ENCODE results near the gene CHST11. TPM values are rescaled to one million over a fixed set of nuclear protein-coding genes. Genes with fewer than 3 reads are reported as not detected.

The CHST11 gene
- total and polyA plus RNA-seq, 2 of the 4 experiments (the other 2 are of a cell fraction), result 1.4 to 2.7 TPM

DNA sequence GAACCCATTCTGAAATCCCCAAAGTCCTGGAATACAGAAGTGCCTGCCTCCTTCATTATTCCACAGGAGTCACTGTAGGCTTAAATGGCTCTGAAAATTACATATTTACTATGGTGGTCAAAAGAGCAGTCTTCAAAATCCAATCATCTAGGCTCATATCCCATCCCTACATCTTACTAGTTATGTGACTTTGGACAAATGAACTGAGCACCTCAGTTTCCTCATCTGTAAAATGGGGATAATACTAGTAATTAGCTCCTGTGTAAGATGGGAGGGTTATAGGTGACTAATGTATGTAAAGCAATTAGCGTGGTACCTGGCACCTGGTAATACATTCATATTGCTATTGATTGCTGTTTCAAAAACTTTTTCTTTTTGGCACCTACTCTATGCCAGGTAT lies 243.6 kb downstream of the CHST11 start:
- Histone ChIP-seq H3K18ac (ENCODE audit: low read depth, low read length) (no peak overlapping the region), H3K27me3 (ENCODE audit: control insufficient read depth, insufficient read depth, low read length) (peaks cover 2% of the 10 kb centered on the region; the same call in 1 of the 2 replicates), H2BK5ac (ENCODE audit: low read depth, low read length, poor library complexity, severe bottlenecking) (no peak overlapping the region), H3K4me2 (ENCODE audit: low read depth, low read length) (no peak overlapping the region), H3K27ac (ENCODE audit: insufficient read depth, low read length) (no peak overlapping the region), H2AK9ac (replicated peaks; ENCODE audit: low read depth, low read length, poor library complexity) (no peak overlapping the region), H4K8ac (ENCODE audit: low read depth in 2 of 2, low read length in 2 of 2) (no peak overlapping the region), H3K9me1 (ENCODE audit: insufficient read depth, low read length) (0 out of 2 replicates have a peak, but pooled peaks cover under 1% of the 10 kb centered on the region), H2BK20ac (ENCODE audit: low read depth, low read length) (no peak overlapping the region), H3K4me3 (ENCODE audit: insufficient read depth, low read depth, low read length) (no peak overlapping the region), H4K5ac (ENCODE audit: low read depth, low read length) (no peak overlapping the region), H3K9ac (ENCODE audit: low read depth, low read length) (no peak overlapping the region), H3K4ac (ENCODE audit: low read depth, low read length) (no peak overlapping the region), H3K14ac (replicated peaks; ENCODE audit: low read depth, low read length) (no peak overlapping the region), H3K36me3 (ENCODE audit: control insufficient read depth, insufficient read depth, low read length) (no peaks in the 10 kb centered on the region), H2BK120ac (ENCODE audit: low read depth, low read length) (no peak overlapping the region), H3K23ac (ENCODE audit: low read depth, low read length) (no peak overlapping the region), H4K20me1 (ENCODE audit: insufficient read depth, low read length) (no peaks in the 10 kb centered on the region), H2BK15ac (ENCODE audit: low read depth, low read length) (no peak overlapping the region), H3K56ac (ENCODE audit: extremely low read depth, insufficient read depth, low read length) (no peak overlapping the region), H3K4me1 (ENCODE audit: control insufficient read depth, insufficient read depth, low read length) (0 out of 2 replicates have a peak, but pooled peaks cover 2% of the 10 kb centered on the region), H2AK5ac (ENCODE audit: low read depth, low read length) (no peak overlapping the region), H4K91ac (ENCODE audit: insufficient read depth, low read depth, low read length) (no peak overlapping the region), H3K79me1 (ENCODE audit: low read depth in 1 of 2, low read length in 2 of 2) (no peaks in the 10 kb centered on the region), H2AFZ (replicated peaks; ENCODE audit: low read length, poor library complexity) (no peak overlapping the region), H3K9me3 (ENCODE audit: control insufficient read depth, insufficient read depth, low read length) (no peaks in the 10 kb centered on the region)
- DNase-seq (no peak), ATAC-seq (ENCODE audit: low read depth) (no peak)
- POLR2A ChIA-PET (ENCODE audit: unreplicated experiment), result no interaction called here
- no CpG with 5 or more reads among the region's 1 CpG for WGBS, 2 experiments (ENCODE audit: extremely low coverage in 2 of 2, insufficient read length in 1 of 2)
- CTCF ChIA-PET, result no interaction called here
- TF ChIP-seq CHD1 (IDR thresholded peaks at IDR 0.05; ENCODE audit: low read depth, low read length) (no peak), MAFK (IDR thresholded peaks at IDR 0.05; ENCODE audit: low read depth, low read length) (no peak), BHLHE40 (IDR thresholded peaks at IDR 0.05; ENCODE audit: low read depth, low read length) (no peak), CEBPB (IDR thresholded peaks at IDR 0.05; ENCODE audit: low read depth, low read length) (no peak), RAD21 (IDR thresholded peaks at IDR 0.05; ENCODE audit: low read length) (no peak), RCOR1 (IDR thresholded peaks at IDR 0.05; ENCODE audit: insufficient replicate concordance, low read length) (no peak), SMC3 (IDR thresholded peaks at IDR 0.05; ENCODE audit: low read depth, low read length) (no peak)
- TF ChIP-seq, protein P1, sequence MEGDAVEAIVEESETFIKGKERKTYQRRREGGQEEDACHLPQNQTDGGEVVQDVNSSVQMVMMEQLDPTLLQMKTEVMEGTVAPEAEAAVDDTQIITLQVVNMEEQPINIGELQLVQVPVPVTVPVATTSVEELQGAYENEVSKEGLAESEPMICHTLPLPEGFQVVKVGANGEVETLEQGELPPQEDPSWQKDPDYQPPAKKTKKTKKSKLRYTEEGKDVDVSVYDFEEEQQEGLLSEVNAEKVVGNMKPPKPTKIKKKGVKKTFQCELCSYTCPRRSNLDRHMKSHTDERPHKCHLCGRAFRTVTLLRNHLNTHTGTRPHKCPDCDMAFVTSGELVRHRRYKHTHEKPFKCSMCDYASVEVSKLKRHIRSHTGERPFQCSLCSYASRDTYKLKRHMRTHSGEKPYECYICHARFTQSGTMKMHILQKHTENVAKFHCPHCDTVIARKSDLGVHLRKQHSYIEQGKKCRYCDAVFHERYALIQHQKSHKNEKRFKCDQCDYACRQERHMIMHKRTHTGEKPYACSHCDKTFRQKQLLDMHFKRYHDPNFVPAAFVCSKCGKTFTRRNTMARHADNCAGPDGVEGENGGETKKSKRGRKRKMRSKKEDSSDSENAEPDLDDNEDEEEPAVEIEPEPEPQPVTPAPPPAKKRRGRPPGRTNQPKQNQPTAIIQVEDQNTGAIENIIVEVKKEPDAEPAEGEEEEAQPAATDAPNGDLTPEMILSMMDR (conservative IDR thresholded peaks at IDR 0.05; ENCODE audit: low read depth, low read length), result no peak
- TF ChIP-seq, protein P2, sequence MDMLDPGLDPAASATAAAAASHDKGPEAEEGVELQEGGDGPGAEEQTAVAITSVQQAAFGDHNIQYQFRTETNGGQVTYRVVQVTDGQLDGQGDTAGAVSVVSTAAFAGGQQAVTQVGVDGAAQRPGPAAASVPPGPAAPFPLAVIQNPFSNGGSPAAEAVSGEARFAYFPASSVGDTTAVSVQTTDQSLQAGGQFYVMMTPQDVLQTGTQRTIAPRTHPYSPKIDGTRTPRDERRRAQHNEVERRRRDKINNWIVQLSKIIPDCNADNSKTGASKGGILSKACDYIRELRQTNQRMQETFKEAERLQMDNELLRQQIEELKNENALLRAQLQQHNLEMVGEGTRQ (IDR thresholded peaks at IDR 0.05; ENCODE audit: low read depth, low read length), result no peak
- no TSS peak for BruUV-seq (replicated peaks)
- intact Hi-C loops (cut with micrococcal nuclease), result no loop called here
- in situ Hi-C loops (cut with MboI; ENCODE audit: low sequenced_read_pairs), result no loop called here
- dilution Hi-C loops (cut with HindIII; ENCODE audit: low sequenced_read_pairs, unreplicated experiment), result no loop called here
